Measurements from ENCODE around the gene BSN. TPM values are rescaled to one million over a fixed set of nuclear protein-coding genes. Genes with fewer than 3 reads are reported as not detected.

Gene BSN
- total RNA-seq, 4 donors from 2014 or later: 0.37 to 0.81 (median 0.73) TPM

DNA sequence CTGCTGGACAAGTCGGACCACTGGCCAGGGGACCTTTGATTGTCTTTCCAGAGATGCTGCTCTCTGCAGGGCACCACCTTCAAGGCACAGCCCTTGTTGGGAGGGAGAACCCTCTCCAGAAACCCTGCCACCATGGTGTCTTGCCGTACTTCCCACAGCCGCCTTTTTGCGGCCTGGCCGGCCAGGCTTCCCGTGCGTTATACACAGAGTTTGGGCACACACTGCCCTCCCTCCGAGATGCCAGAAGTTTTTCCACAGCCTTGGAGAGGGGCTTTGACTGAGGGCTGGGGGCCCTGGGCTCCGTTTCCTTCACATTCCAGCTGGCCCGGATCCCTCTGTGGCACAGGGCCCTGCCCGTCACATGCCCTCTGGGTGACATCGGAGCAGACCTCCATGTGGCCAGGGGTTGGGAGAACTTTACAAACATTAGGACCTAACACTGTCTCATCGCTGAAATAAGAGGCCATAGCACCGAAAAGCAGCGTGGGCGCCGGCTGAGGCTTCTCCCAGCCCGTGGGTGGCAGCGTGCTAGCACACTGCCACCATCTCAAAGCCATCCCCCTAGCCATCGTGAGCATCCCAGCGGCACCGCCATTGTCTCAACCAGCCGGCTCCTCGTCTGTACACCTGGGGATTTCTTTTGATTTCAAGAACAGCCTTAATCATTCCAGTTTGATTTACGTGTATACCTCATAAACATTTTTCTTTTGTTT lies 113.6 kb downstream of the BSN start:
- H3K27ac ChIP-seq: no peak overlapping the region
- TF ChIP-seq POLR2A (IDR thresholded peaks at IDR 0.05) (no peak), EP300 (IDR thresholded peaks at IDR 0.05) (no peak), POLR2AphosphoS5 (IDR thresholded peaks at IDR 0.05) (no peak)
- TF ChIP-seq, protein P1, sequence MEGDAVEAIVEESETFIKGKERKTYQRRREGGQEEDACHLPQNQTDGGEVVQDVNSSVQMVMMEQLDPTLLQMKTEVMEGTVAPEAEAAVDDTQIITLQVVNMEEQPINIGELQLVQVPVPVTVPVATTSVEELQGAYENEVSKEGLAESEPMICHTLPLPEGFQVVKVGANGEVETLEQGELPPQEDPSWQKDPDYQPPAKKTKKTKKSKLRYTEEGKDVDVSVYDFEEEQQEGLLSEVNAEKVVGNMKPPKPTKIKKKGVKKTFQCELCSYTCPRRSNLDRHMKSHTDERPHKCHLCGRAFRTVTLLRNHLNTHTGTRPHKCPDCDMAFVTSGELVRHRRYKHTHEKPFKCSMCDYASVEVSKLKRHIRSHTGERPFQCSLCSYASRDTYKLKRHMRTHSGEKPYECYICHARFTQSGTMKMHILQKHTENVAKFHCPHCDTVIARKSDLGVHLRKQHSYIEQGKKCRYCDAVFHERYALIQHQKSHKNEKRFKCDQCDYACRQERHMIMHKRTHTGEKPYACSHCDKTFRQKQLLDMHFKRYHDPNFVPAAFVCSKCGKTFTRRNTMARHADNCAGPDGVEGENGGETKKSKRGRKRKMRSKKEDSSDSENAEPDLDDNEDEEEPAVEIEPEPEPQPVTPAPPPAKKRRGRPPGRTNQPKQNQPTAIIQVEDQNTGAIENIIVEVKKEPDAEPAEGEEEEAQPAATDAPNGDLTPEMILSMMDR (IDR thresholded peaks at IDR 0.05): no peak
- 70 to 72% methylated on average over 9 to 11 of the region's 25 CpGs for WGBS, 2 donors (ENCODE audit: low coverage in 1 of 2)
- no peaks in the 10 kb centered on the region for H3K4me1 ChIP-seq
- H3K4me3 ChIP-seq: no peak overlapping the region
- peaks cover 66% of the 10 kb centered on the region for H3K27me3 ChIP-seq
- no peaks in the 10 kb centered on the region for H3K9me3 ChIP-seq
- H3K36me3 ChIP-seq: no peaks in the 10 kb centered on the region
- ATAC-seq: no peak

DNA sequence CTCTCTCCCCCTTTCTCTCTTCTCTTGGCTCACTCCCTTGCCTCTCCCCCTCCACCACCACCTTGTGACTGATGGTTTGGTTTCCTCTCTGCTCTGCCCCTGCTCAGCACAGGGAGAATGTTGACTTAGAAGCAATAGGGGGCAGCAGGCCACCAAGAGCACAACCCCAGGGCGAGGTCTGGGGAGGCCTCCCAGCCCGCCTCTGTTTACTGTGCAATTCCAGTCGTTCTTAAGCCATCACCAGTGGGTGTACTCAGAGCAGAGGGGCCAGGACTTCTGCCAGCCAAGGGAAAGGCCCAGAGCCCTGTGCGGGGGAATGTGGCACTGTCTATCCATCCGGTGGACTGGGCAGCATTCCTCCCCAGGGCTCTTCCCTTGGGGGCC lies 114.1 kb downstream of the BSN start:
- WGBS, 2 donors (ENCODE audit: low coverage in 1 of 2): 16% methylated on average over 5 of the region's 5 CpGs; no CpG with 5 or more reads in 1 of the 2 donors
- Histone ChIP-seq H3K4me1 (peaks cover 0 to 4% (median 3%) of the 10 kb centered on the region in 3 donors), H3K4me3 (no peak overlapping the region), H3K9me3 (no peaks in the 10 kb centered on the region), H3K27me3 (peaks cover 61% of the 10 kb centered on the region), H3K36me3 (no peaks in the 10 kb centered on the region), H3K27ac (no peak overlapping the region)
- TF ChIP-seq, protein P1 (IDR thresholded peaks at IDR 0.05): no peak
- TF ChIP-seq POLR2A (IDR thresholded peaks at IDR 0.05) (no peak), POLR2AphosphoS5 (IDR thresholded peaks at IDR 0.05) (no peak), EP300 (IDR thresholded peaks at IDR 0.05) (no peak)
- ATAC-seq: no peak

DNA sequence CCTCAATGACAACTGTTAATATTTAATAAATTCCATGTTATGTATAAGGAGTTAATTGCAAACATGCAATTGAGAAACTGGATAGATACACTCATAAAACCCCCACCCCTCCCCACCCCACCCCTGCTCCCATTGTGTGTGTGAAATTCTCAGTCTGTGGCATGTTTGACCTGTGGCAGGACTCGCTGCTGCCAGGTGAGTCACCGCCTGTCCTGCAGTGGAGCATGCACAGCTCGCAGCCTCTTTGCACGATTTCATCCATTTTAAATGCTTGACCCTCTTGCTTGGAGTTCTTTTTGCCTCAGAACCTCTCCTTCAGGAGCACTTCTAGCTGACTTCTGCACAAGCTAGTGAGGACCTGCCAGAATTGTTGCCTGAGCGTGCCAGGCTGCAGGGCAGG lies 114.6 kb downstream of the BSN start:
- H3K27ac ChIP-seq: no peak overlapping the region
- peaks cover 0 to 9% (median 4%) of the 10 kb centered on the region in 3 donors for H3K4me1 ChIP-seq
- H3K9me3 ChIP-seq: no peaks in the 10 kb centered on the region
- peaks cover 56% of the 10 kb centered on the region for H3K27me3 ChIP-seq
- no peak overlapping the region for H3K4me3 ChIP-seq
- no peaks in the 10 kb centered on the region for H3K36me3 ChIP-seq
- 60 to 79% methylated on average over 1 to 5 of the region's 5 CpGs for WGBS, 2 donors (ENCODE audit: low coverage in 1 of 2)
- no peak for ATAC-seq
- no peak for TF ChIP-seq POLR2A (IDR thresholded peaks at IDR 0.05)
- TF ChIP-seq POLR2AphosphoS5 (IDR thresholded peaks at IDR 0.05): no peak
- TF ChIP-seq, protein P1 (IDR thresholded peaks at IDR 0.05): no peak
- no peak for TF ChIP-seq EP300 (IDR thresholded peaks at IDR 0.05)

DNA sequence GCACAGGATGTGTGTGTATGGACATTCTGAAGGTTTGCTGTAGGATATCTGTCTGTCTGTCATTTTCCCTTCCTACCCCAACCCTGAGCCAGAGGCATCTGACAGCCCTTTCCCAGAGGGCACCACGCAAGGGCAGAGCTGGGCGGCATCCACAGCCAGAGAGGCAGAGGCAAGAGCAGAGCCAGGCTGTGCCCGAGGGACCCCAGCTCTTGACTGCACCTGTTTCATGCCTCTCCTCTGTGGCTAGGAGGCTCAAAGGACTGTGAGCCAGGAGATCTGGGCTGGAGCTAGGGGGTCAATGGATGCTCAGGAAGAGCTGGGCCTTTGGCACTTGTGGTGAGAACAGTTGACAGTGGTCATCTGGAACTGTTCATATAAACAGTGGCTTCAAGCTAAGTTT lies 115.1 kb downstream of the BSN start:
- TF ChIP-seq POLR2AphosphoS5 (IDR thresholded peaks at IDR 0.05) (no peak), EP300 (IDR thresholded peaks at IDR 0.05) (no peak), POLR2A (IDR thresholded peaks at IDR 0.05) (no peak)
- TF ChIP-seq, protein P1 (IDR thresholded peaks at IDR 0.05): no peak
- Histone ChIP-seq H3K36me3 (no peaks in the 10 kb centered on the region), H3K27ac (no peak overlapping the region), H3K27me3 (peaks cover 51% of the 10 kb centered on the region), H3K4me1 (peaks cover 0 to 9% (median 4%) of the 10 kb centered on the region in 3 donors), H3K9me3 (no peaks in the 10 kb centered on the region), H3K4me3 (no peak overlapping the region)
- WGBS, 2 donors (ENCODE audit: low coverage in 1 of 2): no CpG with 5 or more reads among the region's 3 CpGs
- no peak for ATAC-seq

DNA sequence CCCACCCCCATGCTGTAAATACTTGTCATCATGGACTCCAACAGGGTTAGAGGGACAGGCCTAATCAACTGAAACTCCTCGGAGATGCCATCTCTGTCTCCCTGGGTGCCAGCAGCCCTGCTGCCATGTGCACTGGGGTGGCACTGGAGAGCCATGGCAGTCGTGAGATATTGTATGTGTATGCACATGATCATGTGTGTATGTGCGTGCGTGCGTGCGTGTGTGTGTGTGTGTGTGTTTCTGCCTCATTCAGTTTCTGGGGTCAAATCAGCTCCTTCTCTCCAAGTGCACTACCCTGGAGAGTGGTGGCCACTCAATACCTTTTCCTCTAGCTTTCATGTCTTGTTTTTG lies 116.6 kb downstream of the BSN start:
- no peak overlapping the region for H3K27ac ChIP-seq
- 72% methylated on average over 6 of the region's 6 CpGs; no CpG with 5 or more reads in 1 of the 2 donors for WGBS, 2 donors (ENCODE audit: low coverage in 1 of 2)
- peaks cover 0 to 8% of the 10 kb centered on the region in 2 donors for H3K36me3 ChIP-seq

More for the DNA sequence above, 116.6 kb downstream of the BSN start:
- no peak for ATAC-seq
- Histone ChIP-seq H3K9me3 (no peaks in the 10 kb centered on the region), H3K4me3 (no peak overlapping the region), H3K27me3 (peaks cover 36% of the 10 kb centered on the region), H3K4me1 (peaks cover 0 to 25% (median 10%) of the 10 kb centered on the region in 3 donors)
- TF ChIP-seq, protein P1 (IDR thresholded peaks at IDR 0.05): no peak
- TF ChIP-seq POLR2A (IDR thresholded peaks at IDR 0.05): no peak
- TF ChIP-seq EP300 (IDR thresholded peaks at IDR 0.05): no peak
- no peak for TF ChIP-seq POLR2AphosphoS5 (IDR thresholded peaks at IDR 0.05)

Measured in gastroesophageal sphincter (tissue), 4 donors.